Measurements from ENCODE around the gene KRT85. TPM values are rescaled to one million over a fixed set of nuclear protein-coding genes. Genes with fewer than 3 reads are reported as not detected.

The KRT85 gene
- total RNA-seq, 1 donor from 2014 or later = not detected

GRCh38 chr12:52344111-52344510 lies 23.2 kb downstream of the KRT85 start:
- intact Hi-C loops (cut with micrococcal nuclease) = no loop called here
- no peak overlapping the region for H3K4me3 Mint-ChIP-seq
- H3K36me3 Mint-ChIP-seq (ENCODE audit: low read depth) = no peaks in the 10 kb centered on the region
- DNase-seq = no peak
- H3K27me3 Mint-ChIP-seq = peaks cover 2% of the 10 kb centered on the region
- H3K9me3 Mint-ChIP-seq = no peaks in the 10 kb centered on the region
- no peaks in the 10 kb centered on the region for H3K4me1 Mint-ChIP-seq
- no peak overlapping the region for H3K27ac Mint-ChIP-seq

GRCh38 chr12:52343550-52343949 lies 23.7 kb downstream of the KRT85 start:
- intact Hi-C loops (cut with micrococcal nuclease) = no loop called here
- Mint-ChIP-seq H3K4me3 (no peak overlapping the region), H3K27ac (no peak overlapping the region)

GRCh38 chr12:52342781-52343490 lies 24.3 kb downstream of the KRT85 start:
- Mint-ChIP-seq H3K36me3 (ENCODE audit: low read depth) (no peaks in the 10 kb centered on the region), H3K4me1 (no peaks in the 10 kb centered on the region), H3K27ac (no peak overlapping the region), H3K9me3 (no peaks in the 10 kb centered on the region), H3K4me3 (no peak overlapping the region), H3K27me3 (peaks cover 1% of the 10 kb centered on the region)
- intact Hi-C loops (cut with micrococcal nuclease) = no loop called here
- no peak for DNase-seq

More at GRCh38 chr12:52343550-52343949, 23.7 kb downstream of the KRT85 start:
- no peak for DNase-seq
- Mint-ChIP-seq H3K9me3 (no peaks in the 10 kb centered on the region), H3K36me3 (ENCODE audit: low read depth) (no peaks in the 10 kb centered on the region), H3K27me3 (no peaks in the 10 kb centered on the region), H3K4me1 (no peaks in the 10 kb centered on the region)

- H3K27ac Mint-ChIP-seq = no peak overlapping the region
- no peaks in the 10 kb centered on the region for H3K36me3 Mint-ChIP-seq (ENCODE audit: low read depth)
- peaks cover 2% of the 10 kb centered on the region for H3K27me3 Mint-ChIP-seq
- H3K4me3 Mint-ChIP-seq = no peak overlapping the region
- H3K4me1 Mint-ChIP-seq = peaks cover 3% of the 10 kb centered on the region
- no peaks in the 10 kb centered on the region for H3K9me3 Mint-ChIP-seq
- no peak for DNase-seq
- intact Hi-C loops (cut with micrococcal nuclease) = no loop called here
Observed at GRCh38 chr12:52341066-52341580, 26.2 kb downstream of the KRT85 start.

GRCh38 chr12:52338241-52338960 lies 28.9 kb downstream of the KRT85 start:
- intact Hi-C loops (cut with micrococcal nuclease) = no loop called here
- Mint-ChIP-seq H3K9me3 (no peaks in the 10 kb centered on the region), H3K27me3 (peaks cover 4% of the 10 kb centered on the region), H3K4me3 (no peak overlapping the region), H3K4me1 (peaks cover 3% of the 10 kb centered on the region), H3K27ac (no peak overlapping the region), H3K36me3 (ENCODE audit: low read depth) (no peaks in the 10 kb centered on the region)
- DNase-seq = no peak

GRCh38 chr12:52337054-52337453 lies 30.2 kb downstream of the KRT85 start:
- Mint-ChIP-seq H3K27me3 (peaks cover 4% of the 10 kb centered on the region), H3K36me3 (ENCODE audit: low read depth) (no peaks in the 10 kb centered on the region), H3K27ac (no peak overlapping the region), H3K9me3 (no peaks in the 10 kb centered on the region), H3K4me3 (no peak overlapping the region), H3K4me1 (peaks cover 3% of the 10 kb centered on the region)
- DNase-seq = no peak
- intact Hi-C loops (cut with micrococcal nuclease) = no loop called here

GRCh38 chr12:52336641-52337040 lies 30.6 kb downstream of the KRT85 start:
- intact Hi-C loops (cut with micrococcal nuclease) = no loop called here
- Mint-ChIP-seq H3K27me3 (peaks cover 4% of the 10 kb centered on the region), H3K4me3 (no peak overlapping the region), H3K36me3 (ENCODE audit: low read depth) (no peaks in the 10 kb centered on the region), H3K9me3 (no peaks in the 10 kb centered on the region), H3K27ac (no peak overlapping the region), H3K4me1 (peaks cover 3% of the 10 kb centered on the region)
- no peak for DNase-seq

GRCh38 chr12:52335598-52336262 lies 31.6 kb downstream of the KRT85 start:
- H3K4me1 Mint-ChIP-seq = peaks cover 3% of the 10 kb centered on the region
- H3K36me3 Mint-ChIP-seq (ENCODE audit: low read depth) = no peaks in the 10 kb centered on the region
- intact Hi-C loops (cut with micrococcal nuclease) = no loop called here
- no peaks in the 10 kb centered on the region for H3K9me3 Mint-ChIP-seq
- peaks cover 4% of the 10 kb centered on the region for H3K27me3 Mint-ChIP-seq
- DNase-seq = no peak
- no peak overlapping the region for H3K4me3 Mint-ChIP-seq
- no peak overlapping the region for H3K27ac Mint-ChIP-seq

GRCh38 chr12:52334185-52334584 lies 33.1 kb downstream of the KRT85 start:
- Mint-ChIP-seq H3K36me3 (ENCODE audit: low read depth) (no peaks in the 10 kb centered on the region), H3K27ac (no peak overlapping the region), H3K4me1 (peaks cover 3% of the 10 kb centered on the region), H3K9me3 (no peaks in the 10 kb centered on the region), H3K4me3 (no peak overlapping the region), H3K27me3 (peaks cover 11% of the 10 kb centered on the region)
- DNase-seq = no peak
- intact Hi-C loops (cut with micrococcal nuclease) = no loop called here

- Mint-ChIP-seq H3K36me3 (ENCODE audit: low read depth) (no peaks in the 10 kb centered on the region), H3K9me3 (no peaks in the 10 kb centered on the region), H3K27ac (no peak overlapping the region), H3K4me3 (no peak overlapping the region), H3K4me1 (peaks cover 3% of the 10 kb centered on the region), H3K27me3 (peaks cover 12% of the 10 kb centered on the region)
- intact Hi-C loops (cut with micrococcal nuclease) = no loop called here
- DNase-seq = no peak
Observed at GRCh38 chr12:52333321-52333720, 34.0 kb downstream of the KRT85 start.

GRCh38 chr12:52332381-52332780 lies 34.9 kb downstream of the KRT85 start:
- Mint-ChIP-seq H3K9me3 (no peaks in the 10 kb centered on the region), H3K4me1 (peaks cover 8% of the 10 kb centered on the region), H3K4me3 (no peak overlapping the region), H3K27me3 (peaks cover 10% of the 10 kb centered on the region), H3K27ac (no peak overlapping the region), H3K36me3 (ENCODE audit: low read depth) (no peaks in the 10 kb centered on the region)
- DNase-seq = no peak
- intact Hi-C loops (cut with micrococcal nuclease) = no loop called here

GRCh38 chr12:52331833-52332232 lies 35.4 kb downstream of the KRT85 start:
- intact Hi-C loops (cut with micrococcal nuclease) = no loop called here
- Mint-ChIP-seq H3K36me3 (ENCODE audit: low read depth) (no peaks in the 10 kb centered on the region), H3K9me3 (no peaks in the 10 kb centered on the region), H3K27ac (no peak overlapping the region), H3K27me3 (peaks cover 15% of the 10 kb centered on the region), H3K4me1 (peaks cover 13% of the 10 kb centered on the region), H3K4me3 (no peak overlapping the region)
- DNase-seq = no peak

GRCh38 chr12:52331039-52331438 lies 36.2 kb downstream of the KRT85 start:
- H3K4me1 Mint-ChIP-seq = peaks cover 11% of the 10 kb centered on the region
- H3K9me3 Mint-ChIP-seq = no peaks in the 10 kb centered on the region
- H3K27ac Mint-ChIP-seq = no peak overlapping the region
- DNase-seq = no peak
- H3K4me3 Mint-ChIP-seq = no peak overlapping the region
- peaks cover 18% of the 10 kb centered on the region for H3K27me3 Mint-ChIP-seq
- intact Hi-C loops (cut with micrococcal nuclease) = no loop called here
- no peaks in the 10 kb centered on the region for H3K36me3 Mint-ChIP-seq (ENCODE audit: low read depth)
